ENCODE results near the gene RAB3IP.

GRCh38 chr12:69733638-69734037 is 5.0 kb upstream of the RAB3IP start:
- TF ChIP-seq POLR2A (IDR thresholded peaks at IDR 0.05) (no peak), EP300 (IDR thresholded peaks at IDR 0.05) (no peak), CTCF (IDR thresholded peaks at IDR 0.05) (no peak)
